ENCODE measurements around the gene ZNF254. TPM values are rescaled to one million over a fixed set of nuclear protein-coding genes. Genes with fewer than 3 reads are reported as not detected.
A peak's percentile ranks its signal among the peaks of the same experiment; 100 is the strongest.

Gene ZNF254
- total and polyA plus RNA-seq, 9 of the 15 experiments (the other 6 are each of a cell fraction or from before 2014, with no cell fraction given): 10.7 to 22.1 (median 14.2) TPM

DNA sequence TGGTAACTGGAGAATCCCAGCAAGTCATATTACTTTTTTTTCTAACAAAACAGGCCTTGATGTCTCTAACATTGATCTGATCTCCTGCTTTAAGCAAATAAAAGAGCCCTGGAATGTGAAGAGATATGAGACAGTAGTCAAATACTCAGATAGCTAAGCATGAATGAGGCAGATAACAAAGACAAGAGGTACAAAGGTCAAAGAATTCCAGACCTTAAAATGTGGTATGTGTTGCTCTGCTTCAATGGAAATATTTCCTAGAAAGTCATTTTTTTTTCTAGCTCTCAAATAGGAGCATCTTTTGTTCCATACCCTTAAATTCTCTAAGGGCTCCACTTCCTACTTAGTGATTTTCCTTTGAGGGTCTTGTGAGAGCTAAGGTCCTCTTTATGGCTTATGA lies 54.6 kb downstream of the ZNF254 start (continued):
- TF ChIP-seq ZNF644 (tag; IDR thresholded peaks at IDR 0.05; ENCODE audit: low read depth) (no peak), FOXJ3 (CRISPR knock-in tag; IDR thresholded peaks at IDR 0.05) (no peak), PTRF (tag; IDR thresholded peaks at IDR 0.05) (no peak), ATF7 (IDR thresholded peaks at IDR 0.05) (no peak), NCOA6 (IDR thresholded peaks at IDR 0.05) (no peak)

DNA sequence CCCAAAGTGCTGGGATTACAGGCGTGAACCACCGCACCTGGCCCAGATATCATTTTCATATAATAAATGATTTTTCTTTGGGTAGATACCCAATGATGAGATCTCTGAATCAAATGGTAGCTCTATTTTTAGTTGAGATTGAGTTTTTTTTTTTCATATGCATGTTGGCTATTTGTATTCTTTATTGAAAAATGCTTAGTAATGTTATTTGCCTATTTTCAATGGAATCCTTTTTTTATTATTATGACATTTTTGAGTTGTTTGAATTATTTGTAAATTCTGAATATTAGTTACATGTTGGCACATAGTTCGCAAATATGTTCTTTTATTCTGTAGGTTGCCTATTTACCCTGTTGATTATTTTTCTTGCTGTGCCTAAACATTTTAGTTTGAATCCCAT lies 55.8 kb downstream of the ZNF254 start:
- Histone ChIP-seq H3K4me3 (no peak overlapping the region), H4K20me1 (replicated peaks; ENCODE audit: control insufficient read depth, insufficient read depth, low read length) (no peaks in the 10 kb centered on the region), H3K4me2 (ENCODE audit: insufficient read depth, low read length) (no peak overlapping the region), H2AFZ (ENCODE audit: low read depth, low read length) (no peak overlapping the region), H3K9ac (ENCODE audit: insufficient read depth in 1 of 2, low read depth in 2 of 2, low read length in 2 of 2) (no peak overlapping the region), H3K79me2 (ENCODE audit: control insufficient read depth, insufficient read depth, low read length) (no peaks in the 10 kb centered on the region; the same call in 2 of the 3 replicates), H3K9me3 (replicated peaks; ENCODE audit: control insufficient read depth, insufficient read depth, low read depth, low read length) (no peaks in the 10 kb centered on the region), H3K9me1 (ENCODE audit: control insufficient read depth, insufficient read depth, low read length) (no peaks in the 10 kb centered on the region), H3K36me3 (ENCODE audit: control insufficient read depth, insufficient read depth, low read length) (no peaks in the 10 kb centered on the region), H3K27me3 (ENCODE audit: control insufficient read depth in 2 of 2, insufficient read depth in 2 of 2, low read length in 2 of 2) (no peaks in the 10 kb centered on the region), H3K4me1 (replicated peaks in 1 of 2; ENCODE audit: control insufficient read depth in 2 of 2, insufficient read depth in 2 of 2, low read length in 2 of 2) (no peaks in the 10 kb centered on the region), H3K27ac (ENCODE audit: extremely low read depth, low read depth, low read length) (no peak overlapping the region)
- ChIA-PET POLR2A (no interaction called here), CTCF (ENCODE audit: low intra/inter-chr PET ratio) (no interaction called here)
- 76% methylated on average over 3 of the region's 3 CpGs for WGBS (ENCODE audit: insufficient coverage, low coverage, missing lambda C conversion rate)
- DNase-seq (ENCODE audit: extremely low read depth in 1 of 4, low spot score in 3 of 4): no peak
- no peak for ATAC-seq
- TF ChIP-seq DPF2 (IDR thresholded peaks at IDR 0.05) (no peak), ZNF316 (IDR thresholded peaks at IDR 0.05) (peak; percentile 63)
- intact Hi-C loops (cut with micrococcal nuclease): no loop called here
- in situ Hi-C loops (cut with MboI): no loop called here
- no TSS peak for BruUV-seq (replicated peaks)
- no peak for FAIRE-seq

DNA sequence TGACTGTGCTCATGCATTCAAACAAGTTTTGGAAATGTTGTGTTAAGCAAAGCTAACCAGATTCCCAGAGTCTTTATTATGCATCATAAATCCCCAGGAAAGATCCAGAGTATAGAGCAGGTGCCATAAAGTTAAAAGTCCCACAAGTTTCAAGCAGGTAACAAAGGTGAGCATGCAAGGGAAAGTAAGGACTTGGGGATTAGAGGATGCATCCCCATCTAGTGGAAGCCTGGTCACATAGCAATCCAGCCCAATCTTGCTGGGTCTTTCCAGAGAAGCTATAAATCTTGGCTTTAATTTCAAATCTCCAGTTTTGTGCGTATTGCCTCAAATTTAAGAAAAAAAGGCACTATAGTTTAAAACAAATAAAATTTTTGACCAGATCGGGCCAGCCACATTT lies 72.7 kb downstream of the ZNF254 start:
- no TSS peak for BruUV-seq (replicated peaks)

More for the DNA sequence above, 72.7 kb downstream of the ZNF254 start:
- no peak overlapping the region for H3K4me3 ChIP-seq
- DNase-seq (ENCODE audit: extremely low read depth in 1 of 4, low spot score in 3 of 4): peak in 2 of 4 experiments; percentile 11 to 13
- no peak for ATAC-seq
- no peaks in the 10 kb centered on the region for H4K20me1 ChIP-seq (replicated peaks; ENCODE audit: control insufficient read depth, insufficient read depth, low read length)
- ChIA-PET CTCF (ENCODE audit: low intra/inter-chr PET ratio) (no interaction called here), POLR2A (no interaction called here)
- TF ChIP-seq LCOR (CRISPR knock-in tag; IDR thresholded peaks at IDR 0.05) (no peak), FIP1L1 (IDR thresholded peaks at IDR 0.05; ENCODE audit: low read depth, low read length, poor library complexity, severe bottlenecking) (no peak), RAD21 (CRISPR knock-in tag; conservative IDR thresholded peaks at IDR 0.05 in 1 of 2, IDR thresholded peaks at IDR 0.05 in 1 of 2) (peak in 1 of 2 experiments; percentile 48; a peak in 1 of 4 replicates)
- H3K9me3 ChIP-seq (replicated peaks; ENCODE audit: control insufficient read depth, insufficient read depth, low read depth, low read length): no peaks in the 10 kb centered on the region
- no peak for FAIRE-seq
- in situ Hi-C loops (cut with MboI): no loop called here
- H3K79me2 ChIP-seq (ENCODE audit: control insufficient read depth, insufficient read depth, low read length): no peaks in the 10 kb centered on the region
- H3K4me1 ChIP-seq (replicated peaks in 1 of 2; ENCODE audit: control insufficient read depth in 2 of 2, insufficient read depth in 2 of 2, low read length in 2 of 2): no peaks in the 10 kb centered on the region
- H3K4me2 ChIP-seq (ENCODE audit: insufficient read depth, low read length): no peak overlapping the region
- H3K9ac ChIP-seq (ENCODE audit: insufficient read depth in 1 of 2, low read depth in 2 of 2, low read length in 2 of 2): no peak overlapping the region
- H2AFZ ChIP-seq (ENCODE audit: low read depth, low read length): no peak overlapping the region
- intact Hi-C loops (cut with micrococcal nuclease): no loop called here
- no peaks in the 10 kb centered on the region for H3K27me3 ChIP-seq (ENCODE audit: control insufficient read depth in 2 of 2, insufficient read depth in 2 of 2, low read length in 2 of 2)
- H3K36me3 ChIP-seq (ENCODE audit: control insufficient read depth, insufficient read depth, low read length): no peaks in the 10 kb centered on the region
- H3K27ac ChIP-seq (ENCODE audit: extremely low read depth, low read depth, low read length): no peak overlapping the region
- no peaks in the 10 kb centered on the region for H3K9me1 ChIP-seq (ENCODE audit: control insufficient read depth, insufficient read depth, low read length)
- WGBS (ENCODE audit: insufficient coverage, low coverage, missing lambda C conversion rate): 7% methylated on average over 2 of the region's 2 CpGs

All from K562 (cell line).